NCI-H1105 treated with DMSO at 0.1 percent for 48 hours (cell line): Measurements from ENCODE around the gene WDFY4.

ENCODE experiments used
- DNase-seq: peaks from one replicate; lab custom pipeline; 2025; lab: John Stamatoyannopoulos, UW

The WDFY4 gene

DNA sequence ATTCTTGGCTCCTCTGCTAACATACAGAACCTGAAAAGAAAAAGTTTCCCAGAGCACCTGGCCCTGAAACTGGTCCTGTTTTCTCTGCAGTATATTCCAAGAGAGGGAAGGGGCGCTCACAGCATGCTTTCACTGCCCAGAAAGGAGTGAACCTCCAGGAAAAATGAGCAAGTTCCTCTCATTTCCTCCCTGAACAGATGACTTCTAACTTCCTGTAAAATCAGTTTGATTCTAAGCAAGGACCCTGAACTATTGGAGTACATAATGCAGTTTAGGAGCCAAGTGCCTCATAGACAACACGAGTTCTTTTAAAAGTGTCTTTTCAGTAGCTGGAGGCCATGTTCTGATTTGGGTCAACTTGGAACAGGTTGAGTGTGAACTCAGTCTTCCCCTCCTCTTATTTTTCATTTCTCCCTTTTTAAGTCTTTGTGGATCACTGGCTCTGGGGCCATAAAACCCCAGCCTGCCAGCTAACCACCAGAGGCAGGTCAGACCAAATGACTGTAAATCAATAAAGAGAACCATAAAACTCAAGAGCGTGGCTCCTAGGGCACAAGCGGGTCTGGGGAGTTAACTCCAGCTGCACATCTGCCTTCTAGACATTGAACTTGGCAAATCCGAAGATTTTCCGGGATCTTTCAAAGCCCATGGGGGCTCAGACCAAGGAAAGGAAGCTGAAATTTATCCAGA lies 260.9 kb downstream of the WDFY4 start:
- DNase-seq, result no peak

DNA sequence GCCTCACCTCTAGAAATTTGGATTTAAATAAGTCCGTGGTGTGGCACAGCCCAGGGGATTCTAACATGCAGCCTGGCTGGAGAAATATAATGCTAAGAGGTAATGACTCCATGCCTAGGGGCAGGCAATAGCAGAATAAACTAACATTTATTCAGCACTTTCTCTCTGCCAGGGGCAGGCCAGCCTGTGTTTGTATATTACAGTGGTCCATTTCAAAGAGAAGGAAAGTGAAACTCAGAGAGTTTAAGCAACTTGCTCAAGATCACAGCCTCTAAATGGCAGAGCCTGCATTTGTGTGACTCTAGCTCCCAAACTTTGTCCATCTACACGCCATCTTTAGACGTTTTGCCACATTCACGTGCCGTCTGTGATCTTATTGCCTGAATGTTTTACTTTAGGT lies 261.7 kb downstream of the WDFY4 start:
- no peak for DNase-seq

DNA sequence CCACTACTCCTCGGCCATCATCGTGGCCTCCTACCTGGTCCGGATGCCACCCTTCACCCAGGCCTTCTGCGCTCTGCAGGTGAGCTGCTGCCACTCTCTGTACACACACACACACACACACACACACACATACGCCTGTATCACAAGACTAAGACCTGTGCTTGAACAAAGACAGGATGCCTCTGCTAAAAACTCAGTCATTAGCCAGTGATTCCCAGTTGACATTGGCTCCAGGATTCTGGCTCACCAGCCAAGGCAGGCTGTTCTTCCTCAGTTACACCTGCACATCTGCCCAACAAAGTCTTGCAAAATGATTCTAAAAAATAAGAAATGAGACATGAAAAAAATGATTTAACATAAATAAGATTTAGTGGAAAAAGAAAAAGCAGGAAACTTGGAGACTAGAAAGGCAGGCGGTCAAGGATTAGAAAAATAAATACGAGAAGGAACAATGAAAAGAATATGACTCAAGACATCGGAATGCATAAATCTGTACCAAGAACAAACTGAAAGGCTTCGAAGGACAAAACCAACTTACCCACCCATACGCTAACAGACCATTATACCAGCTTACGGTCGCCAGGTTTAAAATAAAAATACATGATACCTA lies 262.3 kb downstream of the WDFY4 start:
- DNase-seq, result no peak

DNA sequence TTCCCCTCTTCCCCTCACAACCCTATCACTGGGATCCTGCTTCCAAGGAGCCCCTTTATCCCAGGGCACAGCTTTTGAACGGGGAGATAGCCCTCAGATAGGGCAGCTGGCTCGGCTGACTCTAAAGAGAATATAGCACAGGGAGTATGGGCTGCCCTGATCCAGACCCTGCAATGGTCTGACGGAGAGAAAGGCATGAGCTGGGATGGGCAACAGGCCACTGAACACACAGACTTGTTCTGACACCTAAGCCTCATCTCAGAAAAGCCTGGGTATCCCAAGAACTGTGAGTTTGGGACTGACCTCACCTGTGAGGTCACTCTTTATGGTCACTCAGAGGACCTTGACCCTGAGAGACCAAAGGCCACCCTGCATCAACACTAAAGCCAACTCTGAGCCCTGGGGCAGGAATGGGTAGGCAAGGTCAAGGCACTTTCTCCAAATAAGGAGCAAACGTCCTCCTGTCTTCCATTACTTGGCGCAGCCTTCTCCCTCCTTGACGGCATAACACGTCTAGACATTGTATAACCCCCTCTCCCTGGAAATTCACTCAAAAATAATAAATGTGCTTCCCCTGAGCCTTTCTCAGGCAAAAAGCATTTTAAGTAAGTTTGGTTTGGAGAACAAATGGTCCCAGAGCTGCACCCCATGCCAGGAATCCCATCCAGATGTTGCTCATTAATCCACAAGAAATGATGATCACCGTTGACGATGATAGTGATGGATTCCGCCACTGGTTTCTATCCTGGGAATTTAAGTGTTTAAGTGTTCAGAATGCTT lies 263.2 kb downstream of the WDFY4 start:
- no peak for DNase-seq

DNA sequence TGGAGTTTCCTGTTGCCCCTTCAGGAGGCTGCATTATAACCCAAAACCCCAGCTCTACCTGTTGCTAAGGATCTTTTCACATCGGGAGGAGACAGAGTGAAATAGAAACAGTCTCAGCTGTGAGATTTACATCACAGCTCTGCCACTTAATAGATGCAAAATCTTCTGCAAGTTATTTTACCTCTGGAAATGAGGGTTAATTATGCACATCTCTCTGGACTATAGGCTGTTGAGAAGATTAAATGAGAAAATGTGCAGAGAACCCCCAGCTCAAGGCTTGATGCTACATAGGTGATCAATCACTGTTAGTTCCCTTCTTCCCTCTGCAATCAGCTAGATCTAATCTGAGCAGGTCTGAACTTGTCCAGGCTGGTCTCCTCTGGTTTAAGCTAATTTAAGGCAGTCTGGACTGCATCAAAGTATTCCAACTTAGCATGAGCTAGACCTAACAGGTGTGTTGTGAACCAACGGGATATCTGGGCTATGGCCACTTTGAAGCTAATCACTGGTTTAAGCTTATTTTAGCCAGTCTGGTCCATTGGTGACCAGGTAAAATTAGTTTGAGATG lies 263.9 kb downstream of the WDFY4 start:
- no peak for DNase-seq

DNA sequence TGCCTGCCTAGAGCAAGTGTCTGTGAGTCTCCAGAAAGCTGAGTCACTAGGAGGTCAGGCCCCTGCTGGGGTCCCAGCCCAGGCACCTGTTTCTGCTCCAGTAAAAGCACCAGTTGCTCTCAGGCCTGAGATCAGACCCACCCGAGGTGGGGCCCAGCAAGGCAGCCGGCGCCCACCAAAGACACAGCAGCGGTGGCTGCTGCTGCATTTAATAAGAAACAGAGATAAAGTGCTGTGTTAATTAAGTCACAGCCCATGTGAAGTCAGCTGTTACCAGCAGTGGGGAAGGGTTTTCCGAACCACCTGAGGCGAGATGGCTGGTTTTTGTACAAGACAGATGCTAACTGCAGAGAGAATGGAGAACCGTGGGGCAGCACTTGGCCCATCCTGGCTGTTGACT lies 267.0 kb downstream of the WDFY4 start:
- DNase-seq, result no peak

DNA sequence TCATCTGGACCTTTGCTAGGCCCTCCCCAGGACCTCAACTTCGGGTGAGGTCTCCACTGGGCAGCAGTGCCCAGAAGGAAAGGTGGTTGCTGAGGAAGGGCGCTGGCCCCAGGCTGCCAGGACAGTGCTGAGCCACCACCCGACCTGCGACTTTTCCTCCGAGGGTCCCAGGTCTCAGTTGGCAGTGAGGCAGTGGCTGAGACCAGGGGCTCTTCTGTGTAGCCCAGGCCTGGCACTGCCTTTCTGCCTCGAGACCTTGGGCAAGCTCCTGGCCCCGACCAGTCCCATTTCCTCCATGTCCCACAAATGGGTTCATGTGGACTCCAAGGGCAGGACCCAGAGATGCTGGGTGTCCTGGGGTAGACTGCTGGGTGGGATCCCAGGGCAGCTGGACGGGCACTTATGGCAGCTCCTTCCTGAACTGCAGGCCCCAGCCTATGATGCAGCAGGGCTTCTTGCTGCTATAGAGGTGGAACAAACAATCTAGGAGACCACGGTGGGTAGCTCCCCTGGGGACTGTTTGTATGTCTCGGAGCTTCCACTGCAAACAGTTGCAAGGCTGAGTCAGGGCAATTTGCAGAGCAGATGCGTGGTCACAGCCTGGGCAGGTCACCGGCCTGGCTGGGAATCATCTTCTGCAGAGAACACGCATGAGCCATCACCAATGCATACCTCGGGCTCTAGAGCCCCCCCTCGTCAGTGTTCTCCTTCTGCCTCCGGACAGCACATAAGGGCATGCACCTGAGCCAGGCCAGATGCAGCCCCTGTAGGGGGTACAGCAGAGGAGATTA lies 272.9 kb downstream of the WDFY4 start:
- DNase-seq, result no peak

DNA sequence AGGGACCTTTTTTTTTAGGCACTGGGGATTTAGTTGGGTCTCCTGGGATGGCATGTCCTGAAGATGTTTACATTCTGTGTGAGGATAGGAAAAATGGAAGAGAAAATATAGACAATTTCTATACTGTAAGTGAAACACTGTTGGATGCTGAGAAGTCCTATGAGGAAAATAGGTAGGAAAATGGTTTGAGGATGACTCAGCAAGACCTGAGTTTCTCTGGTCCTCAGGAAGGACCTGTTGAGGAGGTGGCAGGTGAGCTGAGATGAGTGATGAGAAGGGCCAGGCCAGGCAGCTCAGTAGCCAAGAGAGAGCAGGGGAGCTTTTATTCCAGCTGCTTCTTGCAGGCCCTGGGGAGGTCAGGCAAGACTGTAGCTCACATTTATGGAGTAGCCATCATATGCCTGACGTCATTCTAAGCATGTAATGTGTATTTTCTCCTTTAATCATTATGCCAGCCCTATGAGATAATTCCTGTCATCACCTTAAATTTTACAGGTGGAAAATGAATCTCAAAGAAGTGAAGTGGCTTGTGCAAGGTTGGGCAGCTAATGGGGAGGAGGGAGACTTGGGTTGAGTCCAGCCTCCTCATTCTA lies 274.0 kb downstream of the WDFY4 start:
- no peak for DNase-seq

DNA sequence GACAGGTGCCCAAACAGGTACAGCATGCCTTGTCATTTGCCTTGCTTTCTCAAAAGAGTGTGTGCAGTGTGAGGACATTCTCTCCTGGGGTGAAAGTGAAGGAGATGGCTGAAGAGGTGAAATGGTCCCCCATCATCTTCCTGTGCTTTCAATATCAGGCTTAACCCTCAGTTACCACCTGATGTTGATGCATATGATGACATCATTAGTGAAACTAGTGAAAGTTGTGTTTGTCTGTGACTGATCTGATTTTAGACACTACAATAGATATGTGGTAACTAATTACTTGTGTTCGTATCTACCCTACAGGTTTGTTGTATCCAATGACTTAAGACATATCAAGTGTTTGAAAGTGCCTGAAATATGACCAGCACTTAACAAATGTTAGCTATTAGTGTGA lies 279.4 kb downstream of the WDFY4 start:
- no peak for DNase-seq

DNA sequence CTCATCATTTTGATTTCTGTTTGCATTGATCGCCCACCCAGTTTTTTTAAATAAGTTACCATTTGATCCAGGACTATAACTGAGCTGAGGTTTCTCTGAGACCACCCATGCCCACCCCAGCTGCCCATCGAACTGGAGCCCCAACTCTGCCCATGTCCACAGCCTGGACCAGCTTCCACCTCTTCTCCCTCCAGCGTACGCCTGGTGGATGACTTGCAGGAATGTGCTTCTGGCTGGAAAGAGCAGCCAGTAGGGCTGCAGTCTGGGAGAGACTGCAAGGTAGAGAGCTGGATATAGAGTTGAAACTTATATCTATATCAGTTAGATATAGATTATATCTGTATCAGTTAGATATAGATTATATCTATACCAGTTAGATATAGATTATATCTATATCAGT lies 280.8 kb downstream of the WDFY4 start:
- DNase-seq, result no peak

DNA sequence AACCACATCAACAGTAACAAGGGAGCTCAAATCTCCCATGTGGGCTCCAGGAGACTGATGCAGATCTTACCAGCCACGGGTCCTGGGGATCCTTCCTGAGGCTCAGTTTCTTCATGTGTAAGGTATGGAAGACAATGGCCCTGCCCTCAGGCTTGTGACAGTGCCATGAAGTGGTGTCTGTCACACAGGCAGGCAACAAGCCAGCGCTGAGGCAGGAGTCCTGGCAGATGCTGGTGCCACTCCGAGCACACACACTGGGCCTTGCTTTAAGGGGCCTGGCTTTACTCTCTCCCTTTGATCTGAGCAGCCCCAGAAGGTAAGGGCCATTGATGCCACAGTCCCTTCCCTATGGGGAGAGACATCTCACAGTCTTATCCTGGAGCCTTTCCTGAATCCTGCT lies 283.4 kb downstream of the WDFY4 start:
- DNase-seq, result no peak

DNA sequence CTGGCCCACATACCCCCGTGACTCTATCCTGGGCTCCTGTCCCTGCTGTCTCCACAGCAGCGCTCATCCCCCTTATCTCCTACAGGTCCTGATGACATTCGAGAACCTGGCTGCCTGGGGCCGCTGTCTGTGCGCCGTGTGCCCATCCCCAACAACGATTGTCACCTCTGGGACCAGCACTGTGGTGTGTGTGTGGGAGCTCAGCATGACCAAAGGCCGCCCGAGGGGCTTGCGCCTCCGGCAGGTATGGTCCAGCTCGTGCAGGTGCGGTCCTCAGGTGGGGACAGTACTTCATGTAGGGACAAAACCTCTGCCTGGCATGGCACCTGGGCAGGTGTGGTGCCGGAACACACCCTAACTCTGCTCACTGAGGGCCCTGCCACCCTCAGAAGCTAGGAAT lies 285.4 kb downstream of the WDFY4 start:
- DNase-seq, result no peak

DNA sequence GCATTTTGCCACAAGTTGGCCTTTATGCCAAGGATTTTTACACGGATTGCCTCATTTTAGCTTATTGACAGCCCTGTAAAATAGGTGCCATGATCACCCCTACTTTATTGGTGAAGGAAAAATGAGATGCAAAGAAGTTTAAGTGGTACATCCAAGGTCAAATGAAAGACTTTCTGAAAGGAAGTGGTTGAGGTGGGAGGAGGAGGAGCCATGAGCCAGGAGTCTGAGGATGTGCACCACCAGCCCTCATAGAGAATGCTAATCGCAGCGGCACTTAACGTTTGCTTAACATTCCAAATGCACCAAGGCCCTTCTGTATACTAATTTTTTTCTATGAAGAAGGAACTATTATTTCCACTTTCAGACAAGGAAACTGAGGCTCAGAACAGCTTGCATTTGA lies 286.0 kb downstream of the WDFY4 start:
- no peak for DNase-seq

DNA sequence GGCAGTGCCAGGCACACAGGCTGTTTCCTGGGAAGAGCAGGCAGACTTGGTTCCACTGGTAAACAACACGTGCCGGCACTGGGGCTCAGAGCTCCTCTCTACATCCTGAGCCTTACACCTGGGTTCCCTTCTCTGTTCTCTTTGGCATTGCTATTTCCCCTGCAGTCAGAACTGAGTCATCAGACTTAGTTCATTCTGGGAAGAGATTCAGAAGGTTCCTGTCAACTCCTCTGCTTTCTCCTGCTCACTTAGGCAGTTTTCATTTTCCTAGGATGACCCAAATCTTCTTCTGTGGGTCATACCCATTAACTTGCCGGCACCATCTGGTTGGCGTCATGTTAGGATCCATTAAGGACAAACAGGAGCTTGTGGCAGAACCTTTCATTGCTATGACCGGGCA lies 288.4 kb downstream of the WDFY4 start:
- DNase-seq, result no peak

DNA sequence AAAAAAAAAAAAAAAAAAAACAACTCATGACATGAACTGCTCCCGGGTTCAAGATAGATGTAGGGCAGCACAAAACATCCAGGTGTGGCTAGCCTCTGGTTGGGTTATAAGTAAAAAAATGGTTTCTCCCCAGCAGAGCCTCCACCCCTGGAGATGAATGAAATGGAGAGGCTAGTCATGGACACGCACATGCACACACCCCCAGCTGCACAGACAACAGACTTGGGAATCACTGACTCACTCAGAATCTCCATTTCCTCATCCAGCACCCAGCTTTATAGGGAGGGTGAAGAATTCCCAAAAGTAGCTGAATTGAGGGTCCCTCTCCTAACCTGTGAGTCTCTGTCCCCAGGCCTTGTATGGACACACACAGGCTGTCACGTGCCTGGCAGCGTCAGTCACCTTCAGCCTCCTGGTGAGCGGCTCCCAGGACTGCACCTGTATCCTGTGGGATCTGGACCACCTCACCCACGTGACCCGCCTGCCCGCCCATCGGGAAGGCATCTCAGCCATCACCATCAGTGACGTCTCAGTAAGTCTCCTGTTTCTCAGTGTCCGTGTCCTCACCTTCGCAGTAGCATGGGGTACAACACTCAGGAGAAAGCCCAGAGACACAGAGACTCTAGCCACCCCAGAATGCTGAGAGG lies 290.0 kb downstream of the WDFY4 start:
- DNase-seq, result no peak

DNA sequence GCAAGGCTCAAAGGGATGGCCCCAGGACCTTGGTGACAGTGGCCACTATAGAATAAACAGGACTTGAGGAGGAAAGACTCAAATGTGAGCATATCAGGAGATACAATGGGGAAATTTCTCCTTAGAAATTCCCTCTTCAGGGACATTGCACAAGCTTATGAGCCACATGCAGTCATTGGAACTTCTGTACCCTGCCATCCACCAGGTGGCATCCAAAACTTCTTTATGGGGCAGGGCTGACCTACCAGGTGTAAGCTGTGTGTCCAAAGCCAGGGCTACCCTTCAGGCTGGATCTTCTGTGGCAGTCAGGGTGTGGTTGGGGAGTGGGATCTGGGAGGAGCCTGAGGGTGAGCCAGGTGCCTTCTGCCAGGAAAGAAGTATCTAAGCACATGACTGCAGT lies 291.5 kb downstream of the WDFY4 start:
- no peak for DNase-seq

DNA sequence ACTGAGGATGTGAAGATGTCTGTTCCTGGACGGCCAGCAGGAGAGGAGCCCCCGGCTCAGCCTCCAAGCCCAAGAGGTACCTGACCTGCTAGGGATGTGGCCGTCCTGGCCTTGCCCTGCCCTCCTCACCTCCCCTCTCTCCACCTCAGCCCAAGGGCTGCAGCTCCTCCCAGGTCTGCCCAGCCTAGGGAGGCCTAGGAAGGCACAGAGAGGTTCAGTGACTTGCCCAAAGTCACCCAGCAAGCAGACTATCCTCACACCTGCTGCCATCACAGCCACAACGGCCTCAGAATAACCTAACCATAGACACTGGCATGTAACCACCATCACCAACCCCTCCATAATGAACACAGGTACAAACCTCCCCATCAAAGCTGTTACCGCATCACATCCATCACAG lies 293.6 kb downstream of the WDFY4 start:
- DNase-seq, result no peak

DNA sequence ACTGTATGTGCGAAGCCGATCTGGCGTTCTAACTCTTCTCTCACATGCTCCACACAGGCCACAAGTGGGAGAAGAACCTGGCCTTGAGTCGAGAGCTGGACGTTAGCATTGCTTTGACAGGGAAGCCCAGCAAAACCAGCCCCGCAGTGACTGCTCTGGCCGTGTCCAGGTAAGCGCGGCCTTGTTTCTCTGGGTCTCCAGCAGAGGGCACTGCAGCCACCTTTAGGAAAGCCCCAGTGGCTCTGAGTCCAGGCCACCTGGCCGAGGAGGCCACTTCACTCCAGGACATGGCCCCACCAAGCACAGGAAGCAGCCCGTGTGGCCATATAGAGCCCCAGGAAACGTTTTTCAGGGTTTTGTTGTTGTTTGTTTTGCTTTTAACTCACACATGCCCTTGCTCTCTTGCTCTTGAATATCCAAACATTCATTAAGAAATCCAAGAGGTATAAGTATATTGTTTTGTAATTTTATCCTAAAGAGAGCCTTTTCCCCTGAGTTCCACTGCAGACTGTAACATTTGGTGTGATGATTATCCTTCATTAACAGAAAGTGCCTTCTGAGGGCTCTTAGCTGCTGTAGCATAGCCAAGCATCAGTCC lies 296.7 kb downstream of the WDFY4 start:
- DNase-seq, result peak; percentile 13

DNA sequence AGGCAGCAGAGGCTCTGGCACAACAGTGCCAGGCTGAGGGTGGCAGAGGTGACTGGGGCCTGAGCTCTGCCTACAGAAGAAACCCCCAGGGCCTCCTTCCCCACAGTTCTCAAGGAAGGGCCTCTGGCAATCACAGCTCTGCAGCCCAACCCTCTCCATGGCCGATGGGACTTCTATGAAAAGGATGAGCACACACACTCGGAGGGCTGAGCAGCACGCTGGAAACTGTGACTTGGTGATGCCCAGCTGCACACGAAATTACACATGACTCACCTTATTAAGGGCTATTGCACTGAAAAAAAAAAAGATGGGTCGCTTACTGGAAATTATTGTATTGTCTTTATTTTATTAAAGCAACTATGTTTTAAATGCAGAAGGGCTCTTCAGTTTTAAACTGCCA lies 297.9 kb downstream of the WDFY4 start:
- no peak for DNase-seq

DNA sequence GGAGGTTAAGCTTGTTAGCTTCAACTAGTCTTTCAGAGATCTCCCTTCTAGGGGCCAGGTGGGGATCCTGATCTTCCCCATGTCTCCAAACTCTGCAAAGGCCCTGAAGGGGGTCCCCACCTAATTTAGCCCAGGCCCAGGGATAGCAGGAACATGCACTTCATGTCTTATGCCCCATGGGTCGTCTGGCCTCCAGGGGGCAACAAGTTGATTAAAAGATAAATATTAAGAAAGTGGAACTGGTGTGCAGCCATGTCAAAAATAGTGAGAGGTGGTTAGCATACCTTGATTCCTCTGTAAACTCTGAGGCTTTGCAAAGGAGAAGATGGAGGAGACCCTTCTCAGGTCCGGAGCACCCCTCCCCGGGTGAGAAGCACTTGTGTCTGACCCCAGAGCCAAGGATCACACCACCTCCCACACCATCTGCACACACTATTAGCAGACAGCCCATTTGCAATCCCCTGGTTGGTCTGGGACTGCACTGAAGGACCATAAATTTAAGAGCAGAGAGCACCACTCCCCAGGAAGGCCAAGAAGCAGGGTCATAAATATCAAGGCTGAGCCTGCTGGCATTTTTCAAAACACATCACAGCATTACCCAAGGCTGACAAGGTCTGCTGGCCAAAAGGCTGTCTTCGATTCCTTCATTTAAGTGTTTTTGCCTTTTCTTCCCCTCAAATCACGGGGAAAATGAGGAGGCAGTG lies 299.1 kb downstream of the WDFY4 start:
- no peak for DNase-seq
